GM12872 (cell line): Measurements from ENCODE around the gene TRAPPC14.

Experiments used
- TF ChIP-seq, protein P1 (sequence below): IDR thresholded peaks from 3 replicates; pipeline ENCODE4 v1.5.1; 2011; ENCODE audit warnings: low read depth, mild to moderate bottlenecking, low read length, moderate library complexity; ENCODE audit not compliant: insufficient read depth

TRAPPC14 gene

DNA sequence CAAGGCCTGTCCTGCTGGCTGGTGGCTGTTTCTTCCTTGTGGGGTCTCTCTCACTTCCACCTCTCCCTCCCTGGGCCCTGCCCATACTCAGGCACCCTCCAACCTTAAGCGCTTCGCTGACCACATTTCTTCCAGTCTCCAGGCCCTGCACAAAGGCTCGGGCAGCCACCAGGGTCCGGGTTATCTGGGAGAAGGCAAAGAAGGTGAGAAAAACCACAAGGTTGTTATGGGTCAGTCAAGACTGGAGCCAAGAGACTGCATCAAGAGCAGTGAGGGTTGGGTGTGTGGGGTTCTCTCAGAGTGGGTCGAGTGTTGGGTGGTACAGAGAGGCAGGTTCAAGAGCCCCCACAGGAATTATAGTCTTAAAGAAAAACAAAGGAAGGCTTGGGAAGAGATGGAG is 16.1 kb upstream of the TRAPPC14 start:
- TF ChIP-seq, protein P1, sequence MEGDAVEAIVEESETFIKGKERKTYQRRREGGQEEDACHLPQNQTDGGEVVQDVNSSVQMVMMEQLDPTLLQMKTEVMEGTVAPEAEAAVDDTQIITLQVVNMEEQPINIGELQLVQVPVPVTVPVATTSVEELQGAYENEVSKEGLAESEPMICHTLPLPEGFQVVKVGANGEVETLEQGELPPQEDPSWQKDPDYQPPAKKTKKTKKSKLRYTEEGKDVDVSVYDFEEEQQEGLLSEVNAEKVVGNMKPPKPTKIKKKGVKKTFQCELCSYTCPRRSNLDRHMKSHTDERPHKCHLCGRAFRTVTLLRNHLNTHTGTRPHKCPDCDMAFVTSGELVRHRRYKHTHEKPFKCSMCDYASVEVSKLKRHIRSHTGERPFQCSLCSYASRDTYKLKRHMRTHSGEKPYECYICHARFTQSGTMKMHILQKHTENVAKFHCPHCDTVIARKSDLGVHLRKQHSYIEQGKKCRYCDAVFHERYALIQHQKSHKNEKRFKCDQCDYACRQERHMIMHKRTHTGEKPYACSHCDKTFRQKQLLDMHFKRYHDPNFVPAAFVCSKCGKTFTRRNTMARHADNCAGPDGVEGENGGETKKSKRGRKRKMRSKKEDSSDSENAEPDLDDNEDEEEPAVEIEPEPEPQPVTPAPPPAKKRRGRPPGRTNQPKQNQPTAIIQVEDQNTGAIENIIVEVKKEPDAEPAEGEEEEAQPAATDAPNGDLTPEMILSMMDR = no peak

DNA sequence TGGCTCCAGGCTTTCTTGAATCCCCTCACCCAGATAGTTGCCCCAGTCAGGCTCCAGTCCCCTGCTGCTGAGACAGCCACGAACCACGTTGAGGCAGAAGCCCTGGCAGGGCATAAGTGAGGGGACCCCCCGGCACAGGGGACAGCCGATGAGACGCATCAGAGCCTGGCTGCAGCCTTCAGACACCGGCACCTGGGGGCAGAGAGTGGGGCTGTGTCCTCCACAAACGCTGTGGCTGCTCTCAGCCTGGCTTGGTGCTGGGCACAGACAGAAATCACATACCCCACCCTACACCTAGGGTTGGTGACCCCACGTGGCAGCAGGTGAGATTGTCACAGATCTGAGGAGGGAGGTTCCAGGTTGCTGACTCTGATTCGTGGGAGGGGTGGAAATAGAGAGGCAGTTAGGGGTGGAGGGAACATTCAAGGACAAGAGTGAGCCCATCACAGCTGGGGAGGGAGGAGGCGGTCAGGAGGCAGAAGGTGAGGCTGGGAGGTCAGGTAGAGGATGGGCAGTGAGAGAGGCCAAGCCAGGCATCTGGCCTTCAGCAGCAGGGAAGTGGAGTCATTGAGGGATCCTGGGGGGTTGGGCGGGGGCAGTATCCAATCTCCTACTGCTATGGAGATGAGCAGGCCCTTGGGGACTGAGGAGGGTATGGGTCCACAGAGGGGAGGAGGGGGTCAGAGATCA is 15.4 kb upstream of the TRAPPC14 start:
- TF ChIP-seq, protein P1 = no peak

DNA sequence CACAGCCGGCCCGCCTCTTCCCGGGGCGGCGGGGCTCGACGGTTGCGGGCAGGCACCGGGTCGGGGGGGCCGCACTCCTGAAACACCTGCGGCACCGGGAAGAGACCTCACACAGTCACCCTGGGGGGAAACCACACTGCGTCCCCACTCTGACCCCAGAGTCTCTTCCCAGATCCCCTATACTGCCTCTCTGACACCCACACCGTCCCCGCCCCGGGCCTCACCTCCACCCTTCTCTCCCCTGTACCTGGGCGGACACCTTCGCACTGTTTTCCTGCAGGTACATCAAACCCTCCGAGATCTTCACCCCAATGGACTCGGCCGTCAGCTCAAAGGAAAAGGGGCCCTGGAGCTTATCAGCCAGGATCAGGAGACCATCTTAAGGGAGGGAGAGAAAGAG is 13.3 kb upstream of the TRAPPC14 start:
- TF ChIP-seq, protein P1 = no peak

DNA sequence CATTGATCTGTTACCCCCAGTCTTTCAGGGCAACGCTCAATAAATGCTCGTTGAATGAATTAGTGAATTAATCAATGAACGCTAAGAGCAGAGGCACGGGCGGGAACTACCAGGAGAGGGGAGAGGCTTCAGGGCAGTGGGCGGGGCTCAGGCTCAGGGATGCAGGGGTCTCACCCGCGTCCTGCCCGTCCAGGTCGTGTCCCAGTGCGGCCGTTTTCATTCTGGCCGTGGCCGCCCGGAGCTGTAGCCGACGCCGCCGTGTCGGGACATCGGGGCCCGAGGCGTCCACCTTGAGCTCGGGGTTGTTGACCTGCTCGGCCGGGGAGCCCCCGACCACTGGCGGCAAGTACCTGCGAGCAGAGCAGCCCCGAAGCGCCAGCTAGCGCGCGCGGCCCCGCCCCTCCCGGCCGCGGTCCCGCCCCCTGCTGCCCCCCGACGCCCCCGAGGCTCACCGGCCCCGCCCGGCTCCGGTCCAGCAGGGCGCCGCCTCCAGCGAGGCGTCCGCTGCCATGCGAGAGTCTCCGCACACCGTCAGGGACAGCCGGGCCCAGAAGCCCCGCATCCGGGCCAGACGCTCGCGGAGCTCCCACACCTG is 12.7 kb upstream of the TRAPPC14 start:
- TF ChIP-seq, protein P1 = no peak

DNA sequence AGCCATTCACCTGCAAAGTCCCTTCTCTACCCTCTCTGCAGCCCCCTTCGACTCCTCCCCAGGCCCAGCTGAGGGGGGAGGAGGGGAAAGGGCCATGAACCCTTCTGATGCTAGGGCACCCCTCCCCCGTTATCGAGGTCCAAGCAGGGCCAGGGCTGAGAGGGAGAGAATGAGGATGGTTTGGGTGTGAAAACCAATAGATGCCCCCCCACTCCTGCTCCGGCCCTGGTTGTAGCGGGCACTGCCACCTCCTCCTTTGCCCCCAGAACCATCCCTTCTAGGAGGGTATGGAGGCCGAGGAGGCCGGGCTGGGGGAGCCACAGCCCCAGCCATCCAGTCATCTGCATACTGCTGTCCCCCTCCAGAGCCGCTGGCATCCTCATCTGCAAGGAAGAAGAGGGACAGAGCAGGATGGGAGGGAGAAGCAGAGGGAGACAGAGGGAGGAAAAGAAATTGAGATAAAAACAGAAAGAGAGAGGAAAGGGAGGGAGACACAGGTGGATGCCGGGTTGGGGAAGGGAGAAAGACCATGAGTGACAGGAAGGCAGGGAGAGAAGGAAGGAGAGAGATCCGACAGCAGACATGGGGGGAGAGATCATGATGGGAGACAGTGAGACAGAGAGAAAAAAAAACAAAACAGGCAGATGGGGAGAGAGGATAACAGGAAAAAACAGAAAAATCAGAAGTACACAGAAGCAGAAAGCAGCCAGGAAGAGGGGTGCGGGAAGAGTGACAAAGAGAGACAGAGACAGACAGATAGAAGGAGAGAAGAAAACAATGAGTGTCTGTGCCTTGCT is 11.8 kb upstream of the TRAPPC14 start:
- TF ChIP-seq, protein P1 = no peak

DNA sequence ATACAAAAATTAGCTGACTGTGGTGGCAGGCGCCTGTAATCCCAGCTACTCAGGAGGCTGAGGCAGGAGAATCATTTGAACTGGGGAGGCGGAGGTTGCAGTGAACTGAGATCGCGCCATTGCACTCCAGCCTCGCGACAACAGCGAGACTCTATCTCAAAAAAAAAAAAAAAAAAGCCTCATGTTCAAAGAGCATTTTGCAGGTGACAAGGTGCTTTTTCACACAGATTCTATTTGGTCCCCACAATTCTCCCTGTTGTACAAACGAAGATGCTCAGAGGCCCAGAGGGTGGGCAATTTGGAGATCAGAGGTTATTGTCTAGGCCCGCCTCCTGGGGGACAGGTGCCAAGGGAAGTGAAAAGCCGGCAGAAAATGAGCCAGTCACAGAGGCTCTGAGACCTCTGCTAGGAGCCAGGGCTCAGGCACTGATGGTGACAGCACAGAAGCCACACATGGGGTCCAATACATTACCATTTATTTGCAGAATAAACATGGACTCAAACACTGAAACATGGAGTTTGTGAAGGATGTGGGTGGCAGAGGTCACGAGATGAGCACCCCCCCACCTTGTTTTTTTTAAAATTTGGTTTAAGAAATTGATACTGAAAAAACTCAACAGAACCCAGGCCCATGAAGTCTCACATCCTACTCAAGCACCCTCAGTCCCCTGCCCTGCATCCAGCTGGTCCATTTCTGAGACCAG is 10.8 kb upstream of the TRAPPC14 start:
- TF ChIP-seq, protein P1 = no peak

DNA sequence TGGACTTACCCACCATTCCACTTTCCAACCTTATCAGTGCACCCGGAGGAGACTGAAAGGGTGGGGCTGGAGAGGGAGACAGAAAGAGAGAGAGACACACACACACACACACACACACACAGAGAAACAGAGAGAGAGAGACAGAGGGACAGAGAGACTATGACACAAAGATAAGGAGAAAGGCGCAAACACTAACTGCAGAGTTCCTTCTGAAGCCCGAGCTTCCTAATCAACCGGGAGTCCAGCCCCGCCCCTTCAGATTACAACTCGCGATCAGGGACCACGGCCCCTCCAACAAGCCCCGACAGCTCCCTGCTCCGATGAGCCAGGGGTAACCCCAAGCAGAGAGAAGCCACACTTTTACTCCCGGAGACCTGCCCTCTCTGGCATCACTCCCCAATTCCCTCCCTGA is 9.4 kb upstream of the TRAPPC14 start:
- TF ChIP-seq, protein P1 = no peak
